GM21360 (cell line): ENCODE results near the gene CREBZF.
"Not testable (repeated sequence)": the region's sequence is repeated elsewhere in the genome, so short reads cannot be mapped to it uniquely, and the experiment has no call there.

Experiments
- ATAC-seq: cut with Tn5 transposase; IDR thresholded peaks from one replicate; pipeline ENCODE4 v1.9.1; 2021; ENCODE audit warnings: mild to moderate bottlenecking, moderate library complexity; ENCODE audit not compliant: unreplicated experiment

Gene CREBZF

GRCh38 chr11:85670949-85671663, 6.2 kb upstream of the CREBZF start:
- not testable (repeated sequence) for ATAC-seq

DNA sequence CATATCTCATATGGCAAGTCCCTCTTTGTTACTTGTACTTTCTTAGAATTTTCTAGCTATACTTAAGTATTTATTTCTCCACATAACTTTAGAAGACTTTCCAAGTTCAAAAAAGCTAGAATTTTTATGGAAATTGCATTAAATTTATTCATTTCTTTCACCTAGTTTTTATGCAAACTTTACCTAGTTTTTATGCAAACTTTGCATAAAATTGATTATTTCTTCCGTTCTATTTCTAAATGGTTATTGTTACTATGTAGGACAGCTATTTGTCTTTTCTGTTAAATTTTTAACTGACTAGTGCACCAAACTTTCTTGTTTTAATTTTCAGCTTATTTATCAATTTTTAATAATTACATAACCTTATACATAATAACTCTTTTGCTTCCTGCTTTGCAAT, 3.2 kb upstream of the CREBZF start:
- ATAC-seq = no peak

DNA sequence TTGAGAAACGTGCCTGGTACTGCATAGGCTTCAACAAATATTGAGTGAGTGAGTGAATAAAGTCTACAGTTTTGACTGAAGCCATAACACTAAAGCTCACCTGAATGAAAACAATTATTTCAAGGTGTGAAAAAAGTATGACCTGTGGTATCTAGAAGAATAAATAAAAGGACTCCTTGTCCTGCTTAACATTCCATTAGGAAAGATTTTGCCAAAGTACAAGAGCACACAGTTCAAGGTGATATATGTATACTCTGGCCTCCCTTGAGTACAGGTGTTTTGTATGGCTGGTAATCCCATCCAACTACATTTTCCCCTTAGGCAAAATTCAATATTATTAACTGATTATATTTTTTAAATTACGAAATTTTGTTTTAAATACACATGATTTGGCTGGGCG, 1.8 kb upstream of the CREBZF start:
- ATAC-seq = no peak

- ATAC-seq = no peak
These were observed 804 bp upstream of the CREBZF start for GRCh38 chr11:85665733-85666132.

DNA sequence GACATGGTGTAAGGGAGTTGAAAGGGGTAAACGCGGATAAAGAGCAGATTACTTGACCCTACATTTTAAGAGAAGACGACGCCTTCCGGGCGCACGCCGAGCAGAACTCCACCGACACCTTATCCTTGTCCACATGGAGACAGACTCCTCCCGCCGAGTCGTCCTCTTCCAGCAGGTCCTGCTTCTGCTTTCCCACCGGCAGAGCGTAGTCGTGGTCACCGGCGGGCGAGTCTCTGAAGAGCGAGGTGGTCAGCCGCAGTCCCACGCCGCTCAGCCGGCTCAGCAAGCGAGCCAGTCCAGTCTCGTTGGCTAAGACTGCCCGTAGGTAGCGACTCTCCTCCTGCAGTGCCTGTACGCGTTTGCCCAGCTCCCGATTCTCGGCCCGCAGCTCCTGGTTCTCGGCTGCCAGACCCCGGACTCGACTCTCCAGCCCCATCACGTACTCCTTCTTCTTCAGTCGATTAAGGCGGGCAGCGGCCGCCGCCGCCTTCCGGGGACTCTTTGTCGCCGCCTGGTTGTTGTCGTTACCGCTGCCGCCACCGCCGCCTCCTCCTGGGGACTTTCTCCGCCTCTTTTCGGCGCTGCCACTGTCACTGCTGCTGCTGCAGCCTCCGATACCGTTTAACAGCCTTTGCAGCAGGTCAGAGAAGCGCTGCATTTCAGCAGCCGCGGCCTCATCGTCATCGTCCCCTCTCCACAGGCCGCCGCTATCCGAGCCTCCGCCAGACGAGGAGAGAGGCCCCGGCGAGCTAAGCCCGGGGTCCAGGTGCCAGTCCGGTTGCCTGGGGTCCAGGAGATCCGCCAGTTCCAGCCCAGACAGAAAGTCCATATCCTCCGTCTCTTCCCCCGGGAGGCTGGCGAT, 945 bp downstream of the CREBZF start:
- ATAC-seq = peak; percentile 69

DNA sequence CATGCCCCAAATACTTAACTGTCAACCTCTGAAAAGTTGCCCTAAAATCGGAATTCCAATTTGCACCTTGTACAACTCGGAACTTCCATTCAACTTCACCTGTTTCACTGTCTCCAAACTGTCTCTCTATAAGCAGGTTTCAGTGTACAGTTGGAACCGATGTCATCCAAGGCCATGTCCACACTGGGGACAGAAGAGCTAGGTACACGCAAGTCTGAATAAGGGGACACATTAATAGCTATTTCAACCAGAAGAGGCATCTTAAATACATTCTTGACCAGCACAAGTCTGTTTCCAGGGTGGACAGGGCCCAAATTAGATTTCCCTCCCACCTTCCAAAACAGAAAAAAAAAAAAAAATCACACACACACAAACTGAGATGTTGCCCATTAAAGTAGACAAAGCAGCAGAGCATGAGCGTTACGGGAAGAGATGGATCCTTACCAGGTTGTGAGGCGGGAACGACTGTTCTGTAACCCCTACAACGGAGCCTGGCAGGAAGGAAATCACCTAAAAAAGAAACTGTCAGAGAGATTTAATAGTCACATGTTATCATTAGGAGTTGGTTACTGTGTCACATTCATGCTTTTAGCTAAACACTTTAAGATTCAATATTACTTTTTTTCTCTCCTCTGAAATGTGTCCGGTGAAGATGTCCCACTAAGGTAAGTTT, 1.7 kb downstream of the CREBZF start:
- ATAC-seq = no peak

DNA sequence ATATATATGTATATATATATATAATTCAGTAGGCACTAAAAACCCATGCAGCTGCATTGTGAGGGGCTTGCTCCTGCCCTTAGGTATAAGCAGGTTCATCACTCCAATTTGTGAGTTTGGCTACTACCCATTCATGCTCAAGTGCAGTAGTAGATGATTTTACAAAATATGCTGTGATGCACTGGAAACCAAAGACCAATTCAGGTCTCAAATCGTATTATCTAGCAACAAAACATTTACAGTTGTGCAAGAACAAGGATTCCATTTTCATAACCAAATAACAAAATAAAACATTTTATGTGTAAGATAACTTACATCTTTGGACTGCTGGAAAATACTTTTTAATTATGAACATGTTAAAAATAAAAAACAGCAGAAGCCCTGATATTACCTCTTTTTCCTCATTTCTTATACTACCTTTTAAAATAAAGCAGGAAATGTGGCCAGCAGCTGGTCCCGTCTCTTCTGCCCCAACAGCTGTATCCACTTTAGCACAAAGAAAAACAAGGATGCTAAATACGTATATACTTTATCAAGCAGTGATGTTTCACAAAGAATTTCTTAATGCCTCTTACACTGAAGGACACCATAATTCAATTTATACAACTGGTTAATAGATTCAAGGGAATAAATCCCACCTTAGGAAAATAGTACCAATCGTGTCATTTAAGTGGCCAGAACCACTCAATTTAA, 2.8 kb downstream of the CREBZF start:
- ATAC-seq = no peak

DNA sequence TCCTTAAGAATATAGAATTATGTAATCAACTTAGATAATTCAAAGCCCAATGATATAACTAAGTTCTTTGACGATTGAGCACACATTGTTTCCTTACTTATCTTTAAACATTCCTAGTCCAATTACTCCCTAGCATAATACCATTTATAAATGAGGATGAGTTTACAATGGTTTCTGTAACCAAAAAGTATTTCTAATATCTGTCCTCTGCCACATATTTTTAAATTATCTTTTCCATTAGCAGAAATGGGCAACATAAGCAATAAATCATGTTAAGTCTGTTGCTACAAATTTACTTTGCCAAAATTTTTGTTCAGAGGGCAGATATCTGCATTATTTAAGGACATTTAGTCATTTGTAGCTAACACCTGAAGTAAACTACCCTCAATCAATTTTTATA, 6.7 kb downstream of the CREBZF start:
- ATAC-seq = no peak

GRCh38 chr11:85656777-85657176, 8.2 kb downstream of the CREBZF start:
- no peak for ATAC-seq

DNA sequence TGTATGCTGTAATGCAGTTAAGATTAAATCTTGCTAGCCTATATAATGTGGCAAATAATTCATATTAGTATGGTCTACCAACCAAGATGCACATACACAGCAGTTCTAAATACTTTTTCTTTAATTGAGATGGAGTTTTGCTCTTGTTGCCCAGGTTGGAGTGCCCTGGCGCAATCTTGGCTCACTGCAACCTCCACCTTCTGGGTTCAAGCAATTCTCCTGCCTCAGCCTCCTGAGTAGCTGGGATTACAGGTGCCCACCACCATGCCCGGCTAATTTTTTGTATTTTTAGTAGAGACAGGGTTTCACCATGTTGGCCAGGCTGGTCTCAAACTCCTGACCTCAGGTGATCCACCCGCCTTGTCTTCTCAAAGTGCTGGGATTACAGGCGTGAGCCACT, 10.6 kb downstream of the CREBZF start:
- not testable (repeated sequence) for ATAC-seq

GRCh38 chr11:85652786-85653447, 12.0 kb downstream of the CREBZF start:
- no peak for ATAC-seq

DNA sequence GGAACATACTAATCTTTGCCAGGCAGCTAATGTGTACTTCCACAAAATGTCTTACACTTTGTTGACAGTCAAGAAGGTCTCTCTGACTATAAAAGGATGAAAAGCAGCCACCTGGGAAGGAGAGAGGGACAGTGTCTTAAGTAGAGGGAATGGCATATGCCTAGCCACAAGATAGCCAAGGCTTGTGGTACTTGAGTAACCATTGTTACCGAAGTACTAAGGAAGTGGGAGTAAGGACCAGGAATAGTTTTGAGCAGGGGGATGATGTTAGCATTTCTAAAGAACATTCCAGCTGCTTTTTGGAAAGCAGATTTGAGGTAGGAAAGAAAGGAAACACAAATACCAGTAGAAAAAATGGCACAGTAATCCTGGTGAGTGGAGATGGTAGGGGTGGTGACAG, 13.8 kb downstream of the CREBZF start:
- no peak for ATAC-seq

DNA sequence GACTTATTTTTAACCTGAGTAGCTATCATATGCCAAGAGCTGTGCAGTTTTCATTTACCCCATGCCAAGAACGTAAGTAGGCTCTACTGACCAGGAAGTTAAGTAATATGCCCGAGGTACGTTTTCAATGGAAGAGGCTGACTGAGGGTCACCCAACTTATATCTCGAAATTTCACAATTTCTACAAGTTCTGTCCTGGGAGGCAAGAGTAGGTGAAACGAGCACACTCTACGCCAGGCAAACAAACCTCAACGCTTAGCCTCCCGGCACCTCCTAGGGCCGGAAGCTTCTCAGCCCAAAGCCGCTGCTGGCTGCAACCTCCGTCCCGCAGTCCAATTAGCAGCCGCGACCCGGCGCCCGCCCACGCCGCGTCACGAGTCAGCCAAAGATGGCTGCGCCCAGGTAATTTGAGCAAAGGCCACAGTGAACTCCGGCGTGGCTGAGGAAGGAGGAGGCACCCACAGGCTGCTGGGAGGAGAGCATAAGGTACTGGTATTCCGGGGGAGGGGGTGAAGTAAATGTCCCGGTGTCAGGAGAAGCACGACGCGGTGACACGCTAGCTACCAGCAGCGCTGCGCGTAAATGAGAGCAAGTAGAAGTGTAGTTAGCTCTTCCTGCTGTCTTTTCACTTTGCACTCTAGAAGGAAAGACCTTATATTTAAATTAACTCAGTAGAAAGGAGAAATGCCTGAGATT, 17.2 kb downstream of the CREBZF start, which contains the start of gene TMEM126A:
Gene TMEM126A, plus strand, starts transcription at position 364 of the 696 bp plus-strand sequence. CDS start 2,289 bp downstream, outside the sequence.
- peak; percentile 99 for ATAC-seq

DNA sequence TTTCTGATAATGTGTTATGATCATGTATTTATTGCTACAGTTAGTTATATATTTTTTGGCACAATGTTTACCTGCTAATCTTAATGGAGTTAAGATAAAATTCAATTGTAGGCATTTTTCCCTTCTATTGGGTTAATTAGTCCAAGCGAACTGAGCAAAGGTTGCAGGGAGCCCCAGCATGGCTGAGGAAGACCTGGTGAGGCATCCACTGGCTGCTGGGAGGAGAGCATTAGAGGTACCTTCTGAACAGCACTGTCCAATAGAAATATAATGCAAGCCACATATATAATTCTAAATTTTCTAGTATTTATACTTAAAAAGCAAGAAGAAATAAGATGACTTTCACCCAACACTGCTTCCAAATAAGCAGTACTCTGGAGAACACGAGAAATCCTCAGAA, 17.9 kb downstream of the CREBZF start:
- ATAC-seq = no peak

- no peak for ATAC-seq
These were observed 21.7 kb downstream of the CREBZF start for GRCh38 chr11:85643191-85643614.

GRCh38 chr11:85634747-85635146, 30.2 kb downstream of the CREBZF start:
- no peak for ATAC-seq

DNA sequence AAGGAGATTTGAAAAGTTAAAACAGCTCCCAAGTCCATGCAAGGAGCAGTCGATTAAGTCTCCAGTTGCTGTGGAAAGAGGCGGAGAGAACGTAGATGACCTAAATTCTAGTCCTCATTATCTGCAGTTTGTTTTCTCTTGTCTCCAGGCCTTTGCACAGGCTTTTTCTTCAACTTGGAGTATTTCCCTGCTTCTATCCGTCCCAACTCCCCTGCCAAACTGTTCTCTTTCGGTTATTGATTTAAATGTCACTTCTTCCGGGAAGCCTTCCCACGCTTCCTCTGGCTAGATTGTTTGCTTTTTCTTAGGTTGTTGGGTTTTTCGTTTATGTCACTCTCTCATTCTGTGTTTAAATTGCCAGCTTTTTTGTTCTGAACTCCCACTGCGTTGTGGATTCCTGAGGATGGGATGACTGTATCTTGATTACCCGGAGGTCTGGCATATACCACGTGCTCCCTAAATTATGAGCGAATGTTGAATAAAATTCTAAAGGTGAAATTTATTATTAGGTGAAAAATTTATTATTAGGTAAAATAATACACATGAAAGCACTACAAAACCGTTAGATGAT, 36.1 kb downstream of the CREBZF start:
- ATAC-seq = peak; percentile 0

DNA sequence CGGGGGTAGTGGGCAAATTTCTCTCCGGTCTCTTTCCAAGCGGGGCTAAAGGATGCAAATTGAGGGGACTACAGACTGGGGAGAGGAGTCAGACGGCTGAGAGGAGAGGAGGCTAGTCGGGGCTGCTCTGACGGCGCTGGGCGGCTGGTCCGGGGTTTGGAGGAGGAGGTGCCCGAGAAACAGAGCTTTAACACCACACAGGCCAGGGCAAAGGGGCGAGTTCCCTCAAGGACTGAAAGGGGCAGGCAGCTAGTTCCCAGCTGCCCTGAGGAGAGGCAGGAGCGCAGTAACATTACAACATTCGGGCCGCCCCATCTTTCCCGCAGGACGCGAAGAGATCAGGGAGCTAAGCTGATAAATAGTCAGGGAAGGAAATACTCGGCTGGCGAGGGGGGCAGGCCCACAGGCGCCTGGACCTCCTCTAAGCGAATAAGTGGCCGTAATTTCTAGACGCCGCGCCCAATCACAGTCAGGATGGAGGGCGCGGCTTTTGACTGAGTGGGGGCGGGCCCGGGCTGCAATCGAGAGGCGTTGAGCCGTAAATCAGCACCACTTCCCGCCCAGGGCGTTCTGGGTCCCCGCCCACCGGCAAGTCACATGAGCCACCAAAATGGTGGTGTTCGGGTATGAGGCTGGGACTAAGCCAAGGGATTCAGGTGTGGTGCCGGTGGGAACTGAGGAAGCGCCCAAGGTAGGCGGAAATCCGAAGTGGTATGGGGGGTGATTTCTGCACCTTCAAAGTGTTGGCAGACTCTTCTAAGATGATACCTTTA, 36.7 kb downstream of the CREBZF start, which contains the start of gene TMEM126B:
Gene TMEM126B, plus strand, starts transcription at position 596 of the 773 bp plus-strand sequence. Its CDS starts 15 bp downstream, at position 611.
- ATAC-seq = peak; percentile 99
